Stimulated activated CD4-positive, alpha-beta T cell treated with anti-CD3 and anti-CD28 coated beads, Interleukin-1b, Interleukin-23, amount 100 ng/mL, for 1 hour (primary cell): Measurements from ENCODE around the gene STYXL2.

Source experiments
- DNase-seq, 2 donors: peaks; one replicate each; pipeline ENCODE4 v3.0.0-alpha.2; 2020; ENCODE audit warnings: low read depth in 2 of 2

STYXL2 gene

GRCh38 chr1:167093846-167094516 is at the start of gene STYXL2:
STYXL2 (plus strand) TSS chr1:167094075; CDS start chr1:167094850, 775 bp downstream.
- DNase-seq, result no peak

GRCh38 chr1:167051907-167052306 is 42.0 kb upstream of the STYXL2 start:
- no peak for DNase-seq

GRCh38 chr1:167052389-167052788 is 41.5 kb upstream of the STYXL2 start:
- DNase-seq, result no peak

- no peak for DNase-seq
Observed at GRCh38 chr1:167054531-167054930, 39.3 kb upstream of the STYXL2 start.

GRCh38 chr1:167054946-167055630 is 38.8 kb upstream of the STYXL2 start:
- no peak for DNase-seq

- no peak for DNase-seq
Observed at GRCh38 chr1:167056529-167057231, 37.2 kb upstream of the STYXL2 start.

GRCh38 chr1:167057241-167057688 is 36.6 kb upstream of the STYXL2 start:
- no peak for DNase-seq

- peak; percentile 45 to 70 for DNase-seq
Observed at GRCh38 chr1:167059045-167059808, 34.6 kb upstream of the STYXL2 start.

- DNase-seq, result no peak
Observed at GRCh38 chr1:167059809-167060107, 34.1 kb upstream of the STYXL2 start.

- DNase-seq, result no peak
Observed at GRCh38 chr1:167060141-167061072, 33.5 kb upstream of the STYXL2 start.

- DNase-seq, result no peak
Observed at GRCh38 chr1:167061073-167061464, 32.8 kb upstream of the STYXL2 start.

- DNase-seq, result no peak
Observed at GRCh38 chr1:167064621-167065020, 29.3 kb upstream of the STYXL2 start.

- DNase-seq, result no peak
Observed at GRCh38 chr1:167065471-167065870, 28.4 kb upstream of the STYXL2 start.

- DNase-seq, result peak; percentile 53 to 73
Observed at GRCh38 chr1:167066333-167067122, 27.3 kb upstream of the STYXL2 start.

- no peak for DNase-seq
Observed at GRCh38 chr1:167067904-167068303, 26.0 kb upstream of the STYXL2 start.

GRCh38 chr1:167068761-167069160 is 25.1 kb upstream of the STYXL2 start:
- DNase-seq, result no peak

- no peak for DNase-seq
Observed at GRCh38 chr1:167071286-167071685, 22.6 kb upstream of the STYXL2 start.

- no peak for DNase-seq
Observed at GRCh38 chr1:167076136-167076710, 17.7 kb upstream of the STYXL2 start.

GRCh38 chr1:167077128-167077867 is 16.6 kb upstream of the STYXL2 start:
- DNase-seq, result no peak
